Measurements from ENCODE around the gene PACSIN2. TPM values are rescaled to one million over a fixed set of nuclear protein-coding genes. Genes with fewer than 3 reads are reported as not detected.

Gene PACSIN2
- total RNA-seq, 2 donors from 2014 or later = 78.0 to 87.1 TPM

DNA sequence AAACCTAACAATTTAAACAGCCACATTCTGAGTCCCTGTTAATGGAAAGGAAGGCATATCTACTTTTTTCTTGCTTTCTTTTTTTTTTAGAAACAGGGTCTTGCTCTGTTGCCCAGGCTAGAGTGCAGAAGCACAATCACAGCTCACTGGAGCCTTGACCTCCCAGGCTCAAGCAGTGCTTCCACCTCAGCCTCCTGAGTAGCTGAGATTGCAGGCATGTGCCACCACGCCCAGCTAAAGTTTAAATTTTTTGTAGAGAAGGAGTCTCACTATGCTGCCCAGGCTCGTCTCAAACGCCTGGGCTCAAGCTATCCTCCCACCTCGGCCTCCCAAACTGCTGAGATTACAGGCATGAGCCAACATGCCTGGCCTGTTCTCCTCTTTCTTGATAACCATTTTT, 183.2 kb downstream of the PACSIN2 start:
- H3K36me3 ChIP-seq = peaks cover 0 to 15% of the 10 kb centered on the region in 2 donors
- H3K27me3 ChIP-seq (replicated peaks; ENCODE audit: insufficient read depth) = no peaks in the 10 kb centered on the region
- H3K9me3 ChIP-seq = no peaks in the 10 kb centered on the region
- TF ChIP-seq POLR2A (IDR thresholded peaks at IDR 0.05) = no peak
- no peaks in the 10 kb centered on the region for H3K4me1 ChIP-seq (replicated peaks)
- no peak overlapping the region for H3K4me3 ChIP-seq
- no peak for DNase-seq (ENCODE audit: low spot score)
- WGBS = 87% methylated on average over 4 of the region's 4 CpGs
- intact Hi-C loops (cut with DNase I) = no loop called here
- H3K27ac ChIP-seq = no peak overlapping the region

DNA sequence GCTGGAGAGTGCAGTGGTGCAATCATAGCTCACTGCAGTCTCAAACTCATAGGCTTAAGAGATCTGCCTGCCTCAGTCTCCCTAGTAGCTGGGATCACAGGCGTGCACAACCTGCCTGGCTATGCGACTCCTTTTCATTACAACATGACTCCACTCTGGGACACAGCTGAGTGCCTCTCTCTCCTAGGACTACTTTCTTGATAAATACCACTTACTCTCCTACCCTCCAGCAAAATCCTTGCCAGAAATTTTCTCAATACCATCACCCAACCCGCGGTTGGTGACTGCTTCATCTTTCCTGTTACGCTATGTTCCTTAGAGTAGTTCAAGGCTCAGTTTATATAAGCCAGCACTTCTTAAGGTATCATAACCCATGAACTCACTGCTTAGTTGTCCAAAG, 184.8 kb downstream of the PACSIN2 start:
- H3K4me1 ChIP-seq (replicated peaks) = no peaks in the 10 kb centered on the region
- peak overlapping the region in 1 of 2 donors; percentile 52 for H3K27ac ChIP-seq
- no peak overlapping the region for H3K4me3 ChIP-seq
- no peak for DNase-seq (ENCODE audit: low spot score)
- TF ChIP-seq POLR2A (IDR thresholded peaks at IDR 0.05) (no peak), POLR2AphosphoS5 (IDR thresholded peaks at IDR 0.05) (no peak)
- TF ChIP-seq, protein P1, sequence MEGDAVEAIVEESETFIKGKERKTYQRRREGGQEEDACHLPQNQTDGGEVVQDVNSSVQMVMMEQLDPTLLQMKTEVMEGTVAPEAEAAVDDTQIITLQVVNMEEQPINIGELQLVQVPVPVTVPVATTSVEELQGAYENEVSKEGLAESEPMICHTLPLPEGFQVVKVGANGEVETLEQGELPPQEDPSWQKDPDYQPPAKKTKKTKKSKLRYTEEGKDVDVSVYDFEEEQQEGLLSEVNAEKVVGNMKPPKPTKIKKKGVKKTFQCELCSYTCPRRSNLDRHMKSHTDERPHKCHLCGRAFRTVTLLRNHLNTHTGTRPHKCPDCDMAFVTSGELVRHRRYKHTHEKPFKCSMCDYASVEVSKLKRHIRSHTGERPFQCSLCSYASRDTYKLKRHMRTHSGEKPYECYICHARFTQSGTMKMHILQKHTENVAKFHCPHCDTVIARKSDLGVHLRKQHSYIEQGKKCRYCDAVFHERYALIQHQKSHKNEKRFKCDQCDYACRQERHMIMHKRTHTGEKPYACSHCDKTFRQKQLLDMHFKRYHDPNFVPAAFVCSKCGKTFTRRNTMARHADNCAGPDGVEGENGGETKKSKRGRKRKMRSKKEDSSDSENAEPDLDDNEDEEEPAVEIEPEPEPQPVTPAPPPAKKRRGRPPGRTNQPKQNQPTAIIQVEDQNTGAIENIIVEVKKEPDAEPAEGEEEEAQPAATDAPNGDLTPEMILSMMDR (IDR thresholded peaks at IDR 0.05) = no peak
- intact Hi-C loops (cut with DNase I) = no loop called here
- no peaks in the 10 kb centered on the region for H3K9me3 ChIP-seq
- WGBS = 81% methylated on average over 5 of the region's 5 CpGs
- peaks cover 3 to 18% of the 10 kb centered on the region in 2 donors for H3K36me3 ChIP-seq
- H3K27me3 ChIP-seq (replicated peaks; ENCODE audit: insufficient read depth) = no peaks in the 10 kb centered on the region

DNA sequence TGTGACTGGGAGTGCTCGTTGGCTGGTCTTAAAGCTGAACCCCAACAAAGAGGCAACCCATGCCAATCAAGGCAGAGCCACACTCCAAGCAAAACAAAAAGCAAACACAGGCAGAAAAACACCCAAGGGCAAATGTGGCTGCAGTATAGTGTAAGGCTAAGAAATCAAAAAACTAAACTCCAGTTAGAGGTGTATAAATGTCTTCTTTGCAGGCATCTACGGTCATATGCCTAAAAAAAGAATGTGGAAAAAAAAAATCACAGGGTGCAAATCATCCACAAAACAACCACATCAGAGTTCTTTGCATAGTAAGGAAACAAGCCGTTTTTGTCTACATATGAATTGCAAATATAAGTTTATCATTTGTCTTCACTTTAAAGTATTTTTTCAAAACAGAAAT, 185.6 kb downstream of the PACSIN2 start:
- H3K36me3 ChIP-seq = peaks cover 4 to 18% of the 10 kb centered on the region in 2 donors
- intact Hi-C loops (cut with DNase I) = no loop called here
- no peak for DNase-seq (ENCODE audit: low spot score)
- TF ChIP-seq POLR2AphosphoS5 (IDR thresholded peaks at IDR 0.05) = no peak
- TF ChIP-seq POLR2A (IDR thresholded peaks at IDR 0.05) = no peak
- TF ChIP-seq, protein P1 (IDR thresholded peaks at IDR 0.05) = no peak
- no peak overlapping the region for H3K4me3 ChIP-seq
- 41% methylated on average over 3 of the region's 3 CpGs for WGBS
- no peaks in the 10 kb centered on the region for H3K4me1 ChIP-seq (replicated peaks)
- peak overlapping the region in 1 of 2 donors; percentile 52 for H3K27ac ChIP-seq
- H3K9me3 ChIP-seq = no peaks in the 10 kb centered on the region
- no peaks in the 10 kb centered on the region for H3K27me3 ChIP-seq (replicated peaks; ENCODE audit: insufficient read depth)

DNA sequence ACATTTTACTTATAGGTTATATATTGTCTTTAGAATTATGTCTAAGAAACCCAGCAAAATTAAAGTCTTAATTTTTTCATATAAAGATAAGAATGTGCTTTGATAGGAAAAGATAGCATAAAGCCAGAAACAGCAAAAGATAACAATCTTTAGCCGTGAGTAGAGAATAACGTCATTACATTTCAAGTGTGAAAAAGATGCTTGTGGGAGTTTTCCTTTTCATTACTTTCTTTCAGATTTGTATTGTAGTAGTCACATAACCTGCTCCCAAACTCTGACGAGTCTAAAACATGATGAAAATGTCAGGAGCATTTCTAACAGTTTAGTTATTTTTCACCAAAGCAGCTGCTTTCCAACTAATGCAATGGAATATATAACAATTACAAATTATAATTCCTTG, 189.2 kb downstream of the PACSIN2 start:
- no peak for DNase-seq (ENCODE audit: low spot score)
- 42% methylated on average over 3 of the region's 3 CpGs for WGBS
- TF ChIP-seq POLR2AphosphoS5 (IDR thresholded peaks at IDR 0.05) (no peak), POLR2A (IDR thresholded peaks at IDR 0.05) (no peak)
- TF ChIP-seq, protein P1 (IDR thresholded peaks at IDR 0.05) = no peak

DNA sequence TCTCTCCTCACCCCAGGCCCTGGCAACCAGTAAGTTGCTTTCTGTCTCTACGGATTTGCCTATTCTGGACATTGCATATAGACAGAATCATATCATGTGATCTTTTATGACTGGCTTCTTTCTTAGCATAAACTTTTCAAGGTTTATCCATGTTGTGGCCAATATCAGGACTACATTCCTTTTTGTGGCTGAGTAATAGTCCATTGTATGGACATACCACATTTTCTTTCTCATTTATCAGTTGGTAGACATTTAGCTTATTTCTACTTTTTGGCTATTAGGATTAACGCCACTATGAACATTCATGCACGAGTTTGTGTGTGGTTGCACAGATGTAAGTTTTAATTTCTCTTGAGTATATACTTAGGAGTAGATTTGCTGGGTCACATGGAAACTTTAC, 193.6 kb downstream of the PACSIN2 start:
- peak overlapping the region in 1 of 2 donors; percentile 83 for H3K27ac ChIP-seq
- DNase-seq (ENCODE audit: low spot score) = no peak
- intact Hi-C loops (cut with DNase I) = no loop called here
- no peaks in the 10 kb centered on the region for H3K9me3 ChIP-seq
- peaks cover 11% of the 10 kb centered on the region for H3K4me1 ChIP-seq (replicated peaks)
- WGBS = 93% methylated on average over 3 of the region's 3 CpGs
- H3K27me3 ChIP-seq (replicated peaks; ENCODE audit: insufficient read depth) = no peaks in the 10 kb centered on the region
- TF ChIP-seq POLR2A (IDR thresholded peaks at IDR 0.05) (no peak), POLR2AphosphoS5 (IDR thresholded peaks at IDR 0.05) (no peak)
- TF ChIP-seq, protein P1 (IDR thresholded peaks at IDR 0.05) = no peak
- peaks cover 3 to 4% of the 10 kb centered on the region in 2 donors for H3K36me3 ChIP-seq
- H3K4me3 ChIP-seq = no peak overlapping the region

More for the DNA sequence above, 189.2 kb downstream of the PACSIN2 start:
- Histone ChIP-seq H3K4me1 (replicated peaks) (no peaks in the 10 kb centered on the region), H3K4me3 (no peak overlapping the region), H3K9me3 (no peaks in the 10 kb centered on the region), H3K27me3 (replicated peaks; ENCODE audit: insufficient read depth) (no peaks in the 10 kb centered on the region), H3K27ac (no peak overlapping the region), H3K36me3 (peaks cover 4 to 11% of the 10 kb centered on the region in 2 donors)
- intact Hi-C loops (cut with DNase I) = no loop called here
